BJ (cell line): ENCODE results near the gene RAB3GAP1. TPM values are rescaled to one million over a fixed set of nuclear protein-coding genes. Genes with fewer than 3 reads are reported as not detected.

Experiments
- CTCF ChIA-PET: fragments of 350-600 bp; formaldehyde crosslinking; extraction: SDS; loops from one replicate; lab custom pipeline; 2021; ENCODE audit warnings: antibody characterized with exemption, inconsistent platforms; lab: Yijun Ruan, JAX
- POLR2A ChIA-PET: fragments of 300-600 bp; sonication (Branson Sonifier 250); formaldehyde crosslinking; extraction: SDS; loops from one replicate; lab custom pipeline; 2021; ENCODE audit warnings: antibody characterized with exemption; lab: Charles Lee
- DNase-seq: peaks from one replicate; pipeline ENCODE4 v3.0.0-alpha.2; 2011; ENCODE audit warnings: low read depth
- H3K27me3 ChIP-seq: 2 replicates; pipeline ENCODE4 v1.6.0; 2011; ENCODE audit warnings: low read length; ENCODE audit not compliant: control insufficient read depth, insufficient read depth
- H3K36me3 ChIP-seq: 2 replicates; pipeline ENCODE4 v1.5.1; 2011; ENCODE audit warnings: low read length; ENCODE audit not compliant: control insufficient read depth, insufficient read depth
- H3K4me3 ChIP-seq: 2 replicates; pipeline ENCODE4 v1.5.1; 2011; ENCODE audit warnings: low read depth, mild to moderate bottlenecking, control low read depth, low read length
- polyA plus RNA-seq: library from polyadenylated mRNA; depleted of rRNA; stranded (reverse); fragments of >200 nt; gene quantifications from 2 replicates; pipeline ENCODE4 v1.2.3, GENCODE V29; 2011
- TF ChIP-seq, protein P1 (sequence below): IDR thresholded peaks from 2 replicates; pipeline ENCODE4 v1.5.1; 2011; ENCODE audit warnings: low read depth, mild to moderate bottlenecking, control low read depth, inconsistent platforms, low read length, moderate library complexity; ENCODE audit not compliant: insufficient read depth

The RAB3GAP1 gene
- polyA plus RNA-seq, 1 experiment: 22.4 TPM

DNA sequence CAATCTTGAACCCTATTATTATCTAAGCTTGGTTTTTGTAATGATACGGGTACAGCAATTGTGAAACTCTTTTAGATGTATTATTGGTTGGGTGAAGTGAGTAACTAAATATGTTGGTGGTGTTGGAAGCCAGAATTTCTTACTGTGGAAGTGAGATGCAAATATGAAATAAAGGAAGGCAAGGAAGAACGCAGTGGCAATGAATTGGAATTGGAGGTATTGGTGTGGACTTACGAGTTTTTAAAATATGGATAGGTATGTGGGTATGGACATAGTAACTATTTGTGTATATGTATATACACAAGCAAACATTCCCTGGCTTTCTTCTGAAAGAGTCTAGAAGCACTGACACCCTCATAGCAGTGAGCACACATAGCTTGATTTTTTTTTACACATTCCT is 105.8 kb downstream of the RAB3GAP1 start:
- no peaks in the 10 kb centered on the region for H3K27me3 ChIP-seq
- ChIA-PET POLR2A (no interaction called here), CTCF (interaction anchor here (1.0 kb wide), 1 partner anchor 42 kb away, joined by 3 read pairs; no protein-coding TSS in a partner anchor)
- no peak for DNase-seq
- TF ChIP-seq, protein P1, sequence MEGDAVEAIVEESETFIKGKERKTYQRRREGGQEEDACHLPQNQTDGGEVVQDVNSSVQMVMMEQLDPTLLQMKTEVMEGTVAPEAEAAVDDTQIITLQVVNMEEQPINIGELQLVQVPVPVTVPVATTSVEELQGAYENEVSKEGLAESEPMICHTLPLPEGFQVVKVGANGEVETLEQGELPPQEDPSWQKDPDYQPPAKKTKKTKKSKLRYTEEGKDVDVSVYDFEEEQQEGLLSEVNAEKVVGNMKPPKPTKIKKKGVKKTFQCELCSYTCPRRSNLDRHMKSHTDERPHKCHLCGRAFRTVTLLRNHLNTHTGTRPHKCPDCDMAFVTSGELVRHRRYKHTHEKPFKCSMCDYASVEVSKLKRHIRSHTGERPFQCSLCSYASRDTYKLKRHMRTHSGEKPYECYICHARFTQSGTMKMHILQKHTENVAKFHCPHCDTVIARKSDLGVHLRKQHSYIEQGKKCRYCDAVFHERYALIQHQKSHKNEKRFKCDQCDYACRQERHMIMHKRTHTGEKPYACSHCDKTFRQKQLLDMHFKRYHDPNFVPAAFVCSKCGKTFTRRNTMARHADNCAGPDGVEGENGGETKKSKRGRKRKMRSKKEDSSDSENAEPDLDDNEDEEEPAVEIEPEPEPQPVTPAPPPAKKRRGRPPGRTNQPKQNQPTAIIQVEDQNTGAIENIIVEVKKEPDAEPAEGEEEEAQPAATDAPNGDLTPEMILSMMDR: no peak
- H3K36me3 ChIP-seq: peaks cover 11% of the 10 kb centered on the region
- H3K4me3 ChIP-seq: no peak overlapping the region

DNA sequence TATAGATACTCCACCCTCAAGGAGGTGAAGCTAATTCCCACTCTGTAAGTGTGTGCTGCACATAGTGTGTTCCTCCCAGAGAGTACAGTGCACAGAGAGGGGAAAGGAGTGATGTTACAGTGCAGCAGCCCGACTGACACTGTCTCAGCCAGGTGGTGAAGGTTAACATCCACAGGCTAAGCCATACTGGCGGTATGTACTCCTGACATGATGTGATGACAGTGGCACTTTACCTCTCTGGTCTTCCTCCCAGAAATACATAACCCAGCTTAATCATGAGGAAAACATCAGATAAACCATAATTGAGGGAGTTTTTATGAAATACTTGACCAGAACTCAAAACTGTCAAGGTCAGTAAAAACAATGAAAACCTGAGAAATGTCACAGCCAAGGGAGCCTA is 107.1 kb downstream of the RAB3GAP1 start:
- CTCF ChIA-PET: no interaction called here
- H3K36me3 ChIP-seq: peaks cover 8% of the 10 kb centered on the region; the same call in 1 of the 2 replicates
- H3K4me3 ChIP-seq: no peak overlapping the region
- TF ChIP-seq, protein P1: no peak
- no peaks in the 10 kb centered on the region for H3K27me3 ChIP-seq
- DNase-seq: no peak
- POLR2A ChIA-PET: no interaction called here

DNA sequence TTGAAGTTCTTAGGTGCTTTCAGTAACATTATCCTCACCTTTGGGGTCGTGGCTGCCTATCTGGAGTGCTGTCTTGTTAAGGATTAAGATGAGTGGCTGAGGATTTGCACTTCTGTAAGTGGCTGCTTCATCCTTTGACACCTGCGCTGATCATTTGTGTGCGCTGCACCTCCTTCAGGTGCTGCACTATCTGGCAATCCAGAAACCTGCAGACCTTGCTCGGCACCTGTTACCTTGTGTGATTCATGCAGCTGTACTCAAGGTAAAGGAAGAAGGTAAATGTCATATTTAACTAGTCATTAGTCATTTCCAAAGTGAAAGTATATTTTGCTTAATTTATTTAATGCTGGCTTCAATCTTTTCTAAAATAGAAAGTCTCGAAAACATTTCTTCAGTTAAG is 110.3 kb downstream of the RAB3GAP1 start:
- no peak overlapping the region for H3K4me3 ChIP-seq
- peaks cover 5% of the 10 kb centered on the region for H3K36me3 ChIP-seq
- H3K27me3 ChIP-seq: no peaks in the 10 kb centered on the region
- no peak for DNase-seq
- ChIA-PET POLR2A (no interaction called here), CTCF (no interaction called here)
- TF ChIP-seq, protein P1: no peak

DNA sequence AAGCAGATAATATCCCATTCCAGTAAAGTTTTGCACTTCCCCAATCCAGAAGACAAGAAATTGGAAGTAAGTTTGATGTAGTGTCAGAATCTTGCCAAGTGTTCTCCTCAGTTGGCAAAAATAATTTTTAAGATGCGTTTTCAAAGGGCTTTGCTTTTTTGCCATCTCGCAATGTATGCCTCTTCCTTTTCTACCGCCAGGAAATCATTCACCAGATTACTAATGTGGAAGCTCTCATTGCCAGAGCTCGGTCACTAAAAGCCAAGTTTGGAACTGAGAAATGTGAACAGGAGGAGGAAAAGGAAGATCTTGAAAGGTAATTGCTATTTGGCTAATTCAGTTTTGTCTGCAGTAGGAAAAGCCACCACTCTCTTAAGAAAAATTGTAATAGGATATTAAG is 110.7 kb downstream of the RAB3GAP1 start:
- ChIA-PET POLR2A (no interaction called here), CTCF (interaction anchor here (1.9 kb wide), 1 partner anchor 11 kb away, joined by 5 read pairs; no protein-coding TSS in a partner anchor)
- H3K4me3 ChIP-seq: no peak overlapping the region
- H3K36me3 ChIP-seq: peaks cover 5% of the 10 kb centered on the region
- TF ChIP-seq, protein P1: no peak
- no peaks in the 10 kb centered on the region for H3K27me3 ChIP-seq
- no peak for DNase-seq

DNA sequence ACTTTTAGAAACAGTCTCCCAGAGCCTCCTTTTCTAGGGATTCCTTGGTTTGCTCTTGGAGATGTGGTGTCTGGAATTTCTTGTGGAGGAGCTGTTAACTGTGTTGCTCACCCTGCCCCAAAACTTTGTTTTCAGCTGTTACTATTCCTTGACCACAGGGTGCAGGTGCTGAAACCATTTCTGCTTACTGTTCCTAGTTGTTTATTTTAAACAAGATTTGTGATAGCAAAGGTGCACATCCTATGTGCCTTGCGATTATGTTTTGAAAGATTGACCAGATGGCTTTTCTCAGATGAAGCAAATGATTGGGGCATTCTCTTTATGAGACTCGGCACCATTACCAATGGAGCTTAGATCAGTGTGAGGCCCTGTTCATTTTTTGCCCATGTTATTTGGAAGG is 111.2 kb downstream of the RAB3GAP1 start:
- TF ChIP-seq, protein P1: no peak
- ChIA-PET CTCF (interaction anchor here (0.6 to 1.9 kb wide), 3 partner anchors 10 to 127 kb away, joined by 3 to 5 read pairs (median 3); no protein-coding TSS in a partner anchor), POLR2A (no interaction called here)
- H3K4me3 ChIP-seq: no peak overlapping the region
- peaks cover 7% of the 10 kb centered on the region for H3K36me3 ChIP-seq
- DNase-seq: no peak
- H3K27me3 ChIP-seq: no peaks in the 10 kb centered on the region
